ENCODE measurements around the gene CAMKK2.

- TF ChIP-seq POLR2A (conservative IDR thresholded peaks at IDR 0.05) (no peak), HMG20A (CRISPR knock-in tag; conservative IDR thresholded peaks at IDR 0.05) (no peak), NBN (IDR thresholded peaks at IDR 0.05; ENCODE audit: low read depth) (no peak), PTBP1 (IDR thresholded peaks at IDR 0.05; ENCODE audit: low read depth, low read length) (no peak), SIN3A (IDR thresholded peaks at IDR 0.05; ENCODE audit: borderline replicate concordance in 2 of 2, control insufficient read depth in 1 of 2, low read depth in 2 of 2, low read length in 2 of 2) (no peak), MXI1 (IDR thresholded peaks at IDR 0.05; ENCODE audit: low read depth, low read length) (no peak)
Observed at GRCh38 chr12:121250359-121250758, 46.1 kb downstream of the CAMKK2 start.

Measured in K562 (cell line).